IPS-11a (cell line): ENCODE results near the gene TMEM179.
A peak's percentile ranks its signal among the peaks of the same experiment; 100 is the strongest.
"Not testable (repeated sequence)": the region's sequence is repeated elsewhere in the genome, so short reads cannot be mapped to it uniquely, and the experiment has no call there.

Source experiments
- H3K4me3 ChIP-seq: one replicate; pipeline ENCODE4 v1.5.1; 2013; ENCODE audit warnings: low read depth, low read length, control low read depth

Gene TMEM179

DNA sequence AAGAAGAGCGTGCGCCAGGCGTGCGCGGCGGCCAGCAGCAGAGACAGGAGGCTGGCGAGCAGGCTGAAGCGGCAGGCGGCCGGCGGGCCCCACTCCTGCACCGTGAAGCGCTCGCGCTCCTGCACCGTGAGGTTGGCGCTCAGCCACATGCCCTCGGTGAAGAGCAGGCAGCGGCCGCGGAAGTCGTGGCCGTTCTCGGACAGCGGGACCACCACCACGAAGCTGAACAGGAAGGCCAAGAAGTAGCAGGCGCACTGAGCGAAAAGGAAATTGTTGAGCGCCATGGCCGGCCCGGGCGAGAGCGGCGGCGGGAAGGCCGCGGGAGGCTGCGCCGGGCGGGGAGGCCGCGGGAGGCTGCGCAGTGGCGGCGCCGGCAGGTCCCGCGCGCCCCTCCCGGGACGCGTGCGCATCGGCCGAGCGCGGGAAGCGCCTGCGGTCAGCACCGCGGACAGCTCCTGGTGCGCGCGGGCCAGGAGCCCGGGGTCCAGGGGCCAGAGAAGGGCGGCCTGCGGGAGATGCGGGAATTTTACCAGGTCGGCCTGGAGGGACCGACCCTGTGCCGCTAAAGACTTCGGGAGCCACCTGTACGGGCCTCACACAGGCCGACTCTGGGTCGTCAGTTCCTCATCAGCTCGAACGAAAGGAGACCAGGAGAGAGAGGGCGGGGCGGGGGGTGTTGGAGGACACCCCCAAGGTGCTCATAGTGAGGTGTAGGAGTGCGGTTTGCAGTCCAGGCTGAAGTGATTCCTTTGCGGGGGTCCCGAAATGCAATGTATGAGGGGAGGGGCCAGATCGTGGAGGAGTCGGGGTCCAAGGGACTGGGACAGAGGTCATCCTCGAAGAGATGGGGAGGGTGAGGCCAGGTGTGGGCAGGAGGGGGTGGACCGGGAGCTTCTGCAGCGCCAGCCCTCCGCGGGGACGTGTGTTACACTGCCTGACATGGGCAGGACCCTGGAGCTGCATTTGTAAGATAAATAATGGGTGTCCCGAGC, at the start of gene TMEM179:
TSS of gene TMEM179 (minus strand) at position 315 of the 992 bp plus-strand sequence. CDS start at position 284, 31 bp downstream.
- H3K4me3 ChIP-seq = peak within 1 kb of the TSS; percentile 22

- H3K4me3 ChIP-seq = no peak overlapping the region
Observed at GRCh38 chr14:104654119-104654518, 49.5 kb upstream of the TMEM179 start.

- not testable (repeated sequence) for H3K4me3 ChIP-seq
Observed at GRCh38 chr14:104653130-104653920, 48.8 kb upstream of the TMEM179 start.

- no peak overlapping the region for H3K4me3 ChIP-seq
Observed at GRCh38 chr14:104652386-104652785, 47.8 kb upstream of the TMEM179 start.

- no peak overlapping the region for H3K4me3 ChIP-seq
Observed at GRCh38 chr14:104651876-104652260, 47.3 kb upstream of the TMEM179 start.

- no peak overlapping the region for H3K4me3 ChIP-seq
Observed at GRCh38 chr14:104650981-104651875, 46.7 kb upstream of the TMEM179 start.

DNA sequence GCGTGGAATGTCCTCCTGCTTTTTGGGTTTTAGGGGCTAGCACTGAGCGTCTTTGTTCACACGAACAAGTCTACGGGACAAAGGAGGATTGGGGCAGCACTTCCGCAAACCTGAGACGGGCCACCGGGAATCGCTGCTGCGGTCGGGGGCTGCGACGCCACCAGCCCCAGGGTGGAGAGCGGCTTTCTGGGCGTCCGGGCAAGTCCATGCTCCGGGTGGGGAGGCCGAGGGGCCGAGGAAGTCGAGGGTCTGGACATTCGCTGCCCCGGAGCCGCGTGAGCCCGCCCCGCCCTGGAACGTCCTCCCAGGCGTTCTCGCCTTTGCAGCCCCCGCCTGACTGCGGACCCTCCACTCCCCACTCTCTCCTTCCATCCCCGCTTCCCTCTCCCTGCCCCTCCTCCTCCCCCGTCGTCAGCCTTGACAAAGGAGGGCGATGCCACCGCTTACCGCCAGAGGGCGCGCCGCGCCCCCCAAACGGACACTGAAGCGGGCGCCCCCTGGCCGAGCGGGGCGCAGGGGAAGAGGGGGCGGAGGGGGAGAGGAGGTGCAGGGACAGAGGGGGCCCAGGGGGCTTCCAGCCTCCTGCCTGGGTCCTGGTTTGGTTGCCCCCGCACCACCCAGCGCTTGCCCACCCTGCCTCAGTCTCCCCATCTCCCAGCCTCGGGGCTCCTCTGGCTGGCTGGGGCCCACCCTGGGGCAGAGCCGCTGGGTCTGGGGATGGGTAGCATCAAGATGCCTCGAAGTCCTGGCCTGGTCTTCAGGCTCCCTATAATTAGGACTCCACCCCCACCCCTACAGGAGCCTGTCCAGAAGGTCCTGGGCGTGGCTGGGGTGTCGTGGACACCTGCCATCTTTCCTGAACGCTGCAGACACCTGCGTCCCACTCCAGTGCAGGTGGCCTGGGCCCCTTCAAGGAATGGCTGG, 45.7 kb upstream of the TMEM179 start:
- H3K4me3 ChIP-seq = peak overlapping the region; percentile 78

DNA sequence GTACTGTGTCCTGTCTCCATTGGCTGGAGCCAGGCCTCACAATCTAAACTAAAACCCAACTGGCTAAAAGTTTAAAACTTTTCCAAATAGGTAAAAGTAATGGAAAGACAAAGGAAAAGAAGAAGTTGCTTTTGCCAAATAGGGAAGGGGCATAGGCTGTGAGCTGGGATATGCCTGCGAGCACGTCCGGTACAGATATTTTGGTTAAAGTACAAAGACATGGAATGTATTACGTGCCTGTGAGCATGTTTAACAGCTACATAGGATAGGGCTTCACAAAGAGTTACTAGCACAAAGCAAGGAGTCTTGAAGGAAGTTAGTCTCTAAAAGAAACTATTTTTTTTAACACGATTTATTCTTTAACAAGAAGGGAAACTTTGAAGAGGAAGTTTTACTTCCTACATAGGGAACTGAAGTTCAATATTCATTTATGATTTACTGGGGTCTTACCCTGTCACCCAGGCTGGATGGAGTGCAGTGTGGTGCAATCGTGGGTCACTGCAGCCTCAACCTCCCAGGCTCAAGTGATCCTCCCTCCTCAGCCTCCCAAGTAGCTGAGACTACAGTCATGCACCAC, 43.0 kb upstream of the TMEM179 start:
- no peak overlapping the region for H3K4me3 ChIP-seq

- H3K4me3 ChIP-seq = no peak overlapping the region
Observed at GRCh38 chr14:104644656-104645378, 40.2 kb upstream of the TMEM179 start.

DNA sequence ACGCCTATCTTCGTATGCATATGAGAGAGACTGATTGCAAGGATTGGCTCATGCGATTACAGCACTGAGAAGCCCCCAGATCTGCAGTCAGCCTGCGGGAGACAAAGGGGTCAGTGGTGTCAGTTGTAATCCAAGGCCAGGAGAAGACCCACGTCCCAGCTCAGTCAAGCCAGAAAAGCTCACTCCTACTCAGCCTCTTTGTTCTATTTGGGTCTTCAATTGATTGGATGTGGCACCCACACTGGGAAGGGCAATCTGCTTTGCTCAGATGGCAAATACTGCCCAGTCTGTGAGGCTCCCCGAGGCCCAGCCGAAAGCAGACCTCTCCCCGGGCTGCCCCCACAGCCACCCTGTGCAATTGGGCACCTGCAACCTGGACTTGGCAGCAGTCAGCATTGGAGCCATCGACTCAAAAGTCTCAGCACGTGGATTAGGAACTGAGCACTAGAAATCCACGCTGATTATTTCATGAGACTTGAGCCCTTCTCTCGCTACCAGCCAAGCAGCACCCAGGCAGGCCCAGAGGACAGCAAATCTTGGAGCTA, 39.6 kb upstream of the TMEM179 start:
- H3K4me3 ChIP-seq = no peak overlapping the region

DNA sequence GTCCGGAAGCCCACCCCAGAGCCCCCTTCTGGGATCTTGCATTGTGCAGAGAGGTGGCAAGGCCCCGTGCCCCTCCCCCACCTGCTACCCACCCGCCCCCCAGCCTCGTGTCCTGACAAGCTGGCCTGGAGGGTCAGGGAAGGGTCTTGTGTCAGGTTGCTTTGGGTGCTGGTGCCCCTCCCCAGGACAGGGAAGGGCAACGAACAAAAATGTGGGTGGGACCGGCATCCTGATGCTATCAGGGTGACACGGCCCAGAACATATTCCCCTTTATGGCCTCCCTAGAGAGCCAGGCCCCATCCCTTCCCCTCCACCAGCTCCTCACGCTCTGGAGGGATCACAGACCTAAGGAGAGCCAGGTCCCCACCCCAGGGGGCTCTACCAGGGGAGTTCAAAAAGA, 38.7 kb upstream of the TMEM179 start:
- no peak overlapping the region for H3K4me3 ChIP-seq

GRCh38 chr14:104642540-104642868, 37.9 kb upstream of the TMEM179 start:
- H3K4me3 ChIP-seq = no peak overlapping the region

GRCh38 chr14:104641753-104642539, 37.4 kb upstream of the TMEM179 start:
- no peak overlapping the region for H3K4me3 ChIP-seq

DNA sequence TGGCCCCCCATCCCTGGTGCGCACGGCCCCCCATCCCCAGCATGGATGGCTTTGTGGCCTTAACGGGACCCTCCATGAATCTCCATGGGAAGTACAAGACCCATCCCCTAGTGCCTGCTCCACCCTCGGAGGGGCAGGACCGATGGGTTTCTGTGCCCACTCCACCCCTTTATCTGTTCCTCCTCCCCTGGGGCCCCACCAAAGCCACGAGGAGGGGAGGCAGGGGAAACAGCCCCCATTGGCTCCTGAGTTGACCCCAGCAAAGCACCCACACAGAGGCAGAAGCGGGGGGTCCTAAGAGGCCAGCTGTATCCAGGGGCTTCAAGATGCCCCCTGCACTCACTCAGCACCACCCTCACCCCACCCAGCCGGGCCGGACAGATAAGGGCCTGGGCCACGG, 36.1 kb upstream of the TMEM179 start:
- H3K4me3 ChIP-seq = no peak overlapping the region

- no peak overlapping the region for H3K4me3 ChIP-seq
Observed at GRCh38 chr14:104639885-104640548, 35.4 kb upstream of the TMEM179 start.

DNA sequence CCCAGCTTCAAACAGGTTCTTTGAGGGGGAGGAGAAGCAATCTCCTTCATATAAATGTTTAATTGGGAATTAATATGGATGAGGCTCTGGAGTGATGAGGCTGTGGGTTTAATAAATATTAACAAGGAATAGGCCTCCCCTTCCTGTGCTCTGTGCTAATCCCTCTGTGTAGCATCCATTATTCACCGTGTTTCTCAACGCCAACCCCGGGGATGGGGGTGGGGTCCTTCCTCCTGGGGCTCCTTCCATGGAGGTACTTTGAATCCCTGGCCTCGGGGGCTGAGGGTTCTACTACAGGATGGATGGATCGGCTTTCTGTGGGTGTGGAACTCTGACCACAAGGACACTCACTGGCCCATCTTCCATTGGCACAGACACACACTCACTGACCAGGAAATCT, 34.9 kb upstream of the TMEM179 start:
- H3K4me3 ChIP-seq = no peak overlapping the region

DNA sequence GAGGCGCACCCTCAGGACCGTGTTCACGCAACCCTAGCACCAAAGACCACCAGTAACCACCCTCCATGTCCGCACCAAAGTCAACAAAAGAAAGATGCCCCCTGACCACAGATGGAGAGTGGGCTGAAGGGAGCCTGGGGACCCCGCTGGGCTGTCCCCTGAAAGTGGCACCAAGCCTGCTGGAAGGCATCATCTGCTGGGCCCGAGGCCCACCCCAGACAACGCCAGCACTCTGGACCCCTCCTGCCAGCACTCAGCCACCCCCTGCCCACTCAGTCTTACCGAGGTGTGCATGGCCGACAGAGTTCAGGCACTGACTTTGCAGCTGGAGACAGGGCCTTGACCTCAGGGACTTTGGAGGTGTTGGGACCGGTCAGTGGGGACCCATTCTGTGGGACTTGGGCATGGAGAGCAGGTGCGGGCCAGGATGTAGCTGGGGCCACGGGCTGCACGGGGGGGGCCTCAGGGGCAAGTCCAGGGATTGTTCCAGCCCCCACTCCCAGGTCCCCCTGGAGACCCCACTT, 34.4 kb upstream of the TMEM179 start:
- no peak overlapping the region for H3K4me3 ChIP-seq
